ENCODE measurements around the gene TTC39A. TPM values are rescaled to one million over a fixed set of nuclear protein-coding genes. Genes with fewer than 3 reads are reported as not detected.

TTC39A gene
- total and polyA plus RNA-seq, 2 of the 13 experiments (the other 11 are each of a cell fraction or from before 2014, with no cell fraction given): 0.33 to 1.5 TPM

DNA sequence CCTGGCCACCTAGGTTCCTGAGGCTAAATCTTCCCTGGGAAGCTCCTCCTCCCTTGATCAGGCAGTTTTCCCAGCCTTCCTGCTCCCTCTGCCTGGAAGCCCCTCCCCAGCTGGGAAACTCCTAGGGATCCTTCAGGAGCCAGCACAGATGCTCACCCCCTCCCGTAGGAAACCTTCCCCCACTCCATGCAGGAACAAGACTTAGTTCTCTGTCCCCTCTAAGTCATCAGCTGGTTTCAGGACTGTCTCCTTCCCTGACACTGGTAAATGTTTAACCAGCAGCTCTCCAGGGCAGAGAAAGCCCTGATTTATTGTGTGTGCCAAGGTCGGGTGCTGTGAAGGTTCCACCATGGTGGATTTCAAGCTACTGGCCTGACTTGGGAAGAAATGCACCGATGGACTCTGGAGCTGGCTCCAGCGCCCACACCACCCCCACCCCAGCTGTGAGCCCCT, 25.0 kb downstream of the TTC39A start (continued):
- 0 out of 2 replicates have a peak, but pooled peaks have one; percentile 33 for TF ChIP-seq PAXIP1 (CRISPR knock-in tag; conservative IDR thresholded peaks at IDR 0.05)
- no peak for TF ChIP-seq SMARCC2 (IDR thresholded peaks at IDR 0.05)
- no peak for TF ChIP-seq CENPX (CRISPR knock-in tag; IDR thresholded peaks at IDR 0.05)
- TF ChIP-seq ZFAT (CRISPR knock-in tag; conservative IDR thresholded peaks at IDR 0.05): no peak
- TF ChIP-seq ZBTB3 (CRISPR knock-in tag; IDR thresholded peaks at IDR 0.05; ENCODE audit: borderline replicate concordance, low read depth): no peak
- TF ChIP-seq ZNF687 (CRISPR knock-in tag; IDR thresholded peaks at IDR 0.05): peak; percentile 34; the same call in 1 of the 2 replicates
- no peak for TF ChIP-seq SP4 (CRISPR knock-in tag; IDR thresholded peaks at IDR 0.05)
- TF ChIP-seq FIP1L1 (IDR thresholded peaks at IDR 0.05; ENCODE audit: borderline replicate concordance, insufficient read depth, low read depth, low read length): no peak
- TF ChIP-seq SIX4 (CRISPR knock-in tag; IDR thresholded peaks at IDR 0.05): no peak
- TF ChIP-seq SRY (CRISPR knock-in tag; IDR thresholded peaks at IDR 0.05): no peak
- no peak for TF ChIP-seq FOSL1 (CRISPR knock-in tag; IDR thresholded peaks at IDR 0.05; ENCODE audit: borderline replicate concordance)
- TF ChIP-seq ZNF317 (CRISPR knock-in tag; IDR thresholded peaks at IDR 0.05): no peak
- no peak for TF ChIP-seq FLYWCH1 (CRISPR knock-in tag; IDR thresholded peaks at IDR 0.05)
- no peak for TF ChIP-seq TEAD3 (CRISPR knock-in tag; optimal IDR thresholded peaks at IDR 0.05; ENCODE audit: borderline replicate concordance)
- no peak for TF ChIP-seq SMAD1 (CRISPR knock-in tag; IDR thresholded peaks at IDR 0.05; ENCODE audit: borderline replicate concordance, low read depth)
- TF ChIP-seq MTF2 (CRISPR knock-in tag; IDR thresholded peaks at IDR 0.05; ENCODE audit: borderline replicate concordance): no peak
- TF ChIP-seq, protein P1, sequence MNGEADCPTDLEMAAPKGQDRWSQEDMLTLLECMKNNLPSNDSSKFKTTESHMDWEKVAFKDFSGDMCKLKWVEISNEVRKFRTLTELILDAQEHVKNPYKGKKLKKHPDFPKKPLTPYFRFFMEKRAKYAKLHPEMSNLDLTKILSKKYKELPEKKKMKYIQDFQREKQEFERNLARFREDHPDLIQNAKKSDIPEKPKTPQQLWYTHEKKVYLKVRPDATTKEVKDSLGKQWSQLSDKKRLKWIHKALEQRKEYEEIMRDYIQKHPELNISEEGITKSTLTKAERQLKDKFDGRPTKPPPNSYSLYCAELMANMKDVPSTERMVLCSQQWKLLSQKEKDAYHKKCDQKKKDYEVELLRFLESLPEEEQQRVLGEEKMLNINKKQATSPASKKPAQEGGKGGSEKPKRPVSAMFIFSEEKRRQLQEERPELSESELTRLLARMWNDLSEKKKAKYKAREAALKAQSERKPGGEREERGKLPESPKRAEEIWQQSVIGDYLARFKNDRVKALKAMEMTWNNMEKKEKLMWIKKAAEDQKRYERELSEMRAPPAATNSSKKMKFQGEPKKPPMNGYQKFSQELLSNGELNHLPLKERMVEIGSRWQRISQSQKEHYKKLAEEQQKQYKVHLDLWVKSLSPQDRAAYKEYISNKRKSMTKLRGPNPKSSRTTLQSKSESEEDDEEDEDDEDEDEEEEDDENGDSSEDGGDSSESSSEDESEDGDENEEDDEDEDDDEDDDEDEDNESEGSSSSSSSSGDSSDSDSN (CRISPR knock-in tag; IDR thresholded peaks at IDR 0.05): no peak
- TF ChIP-seq ZNF788 (CRISPR knock-in tag; IDR thresholded peaks at IDR 0.05; ENCODE audit: borderline replicate concordance): no peak
- TF ChIP-seq ZBTB42 (CRISPR knock-in tag; IDR thresholded peaks at IDR 0.05): no peak
- no peak for TF ChIP-seq RBAK (CRISPR knock-in tag; IDR thresholded peaks at IDR 0.05)
- TF ChIP-seq ONECUT2 (CRISPR knock-in tag; IDR thresholded peaks at IDR 0.05): no peak
